GM18870 (cell line): Measurements from ENCODE around the gene TSPAN18.

Experiments used
- ATAC-seq: cut with Tn5 transposase; IDR thresholded peaks from one replicate; pipeline ENCODE4 v1.9.1; 2021; ENCODE audit warnings: moderate library complexity; ENCODE audit not compliant: unreplicated experiment

TSPAN18 gene

DNA sequence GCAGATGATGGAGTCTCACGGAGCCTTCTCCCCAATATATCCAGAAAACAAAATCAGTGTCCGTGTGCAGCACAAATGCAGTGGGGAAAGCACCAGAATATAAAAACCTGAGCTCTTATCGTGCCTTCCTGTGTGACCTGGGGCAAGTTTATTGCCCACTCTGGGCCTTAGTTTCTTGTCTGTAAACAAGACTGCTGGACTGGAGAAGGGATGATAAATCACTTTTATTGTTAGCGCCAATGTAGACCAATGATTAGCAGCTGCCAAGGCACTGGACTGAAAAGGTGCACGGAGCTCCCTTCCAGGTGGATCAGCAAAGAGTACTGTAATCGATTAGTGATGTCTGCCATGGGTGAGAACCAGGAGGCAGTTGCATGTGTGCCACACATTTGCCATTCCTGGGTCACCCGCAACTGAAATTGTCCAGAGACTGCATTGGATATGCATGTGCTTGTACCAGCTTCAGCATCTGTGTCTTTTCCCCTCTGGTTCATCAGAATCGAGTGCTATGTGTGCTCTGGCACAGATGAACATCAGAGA lies 89.2 kb downstream of the TSPAN18 start:
- no peak for ATAC-seq

DNA sequence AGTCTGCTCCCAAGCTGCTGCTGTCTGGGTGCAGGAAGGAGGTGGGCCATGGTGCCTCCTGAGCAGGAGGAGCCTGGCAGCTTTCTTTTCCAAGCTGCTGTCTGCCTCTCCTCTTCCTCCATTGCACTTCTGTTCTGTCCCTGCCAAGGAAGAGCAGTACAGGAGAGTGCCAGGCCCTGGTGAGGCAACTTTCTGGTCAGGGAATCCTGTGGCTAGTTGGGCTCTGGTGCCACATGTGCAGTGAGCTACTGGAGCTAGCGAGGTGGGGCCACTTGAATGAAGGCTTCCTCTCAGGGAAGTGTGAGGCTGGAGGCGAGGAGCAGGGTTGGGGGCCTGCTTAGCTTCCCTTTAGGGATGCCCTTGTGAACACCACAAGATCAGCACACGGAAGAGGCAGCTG lies 90.0 kb downstream of the TSPAN18 start:
- ATAC-seq, result no peak

- no peak for ATAC-seq
Measured at GRCh38 chr11:44817207-44817949, 90.6 kb downstream of the TSPAN18 start.

- no peak for ATAC-seq
Measured at GRCh38 chr11:44818110-44818509, 91.3 kb downstream of the TSPAN18 start.

GRCh38 chr11:44819346-44819745 lies 92.6 kb downstream of the TSPAN18 start:
- no peak for ATAC-seq

DNA sequence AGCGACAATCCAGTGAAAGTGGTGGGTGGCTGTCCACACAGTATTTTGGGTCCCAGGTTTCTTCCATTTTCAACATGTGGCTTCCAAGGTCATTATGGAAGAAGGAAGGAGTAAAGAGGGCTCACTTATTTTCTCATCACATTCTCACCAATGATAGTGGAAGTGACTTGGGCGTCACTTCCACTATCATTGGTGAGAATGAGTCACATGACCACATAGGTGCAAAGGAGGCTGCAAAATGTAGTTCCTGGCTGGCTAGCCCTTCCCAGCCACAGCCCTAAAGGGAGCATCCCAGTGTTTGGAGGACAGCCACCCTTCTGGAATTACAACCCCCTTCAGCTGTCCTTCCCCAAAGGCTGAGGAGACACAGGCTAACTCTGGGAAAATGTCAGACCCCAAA lies 95.6 kb downstream of the TSPAN18 start:
- no peak for ATAC-seq

- ATAC-seq, result no peak
Measured at GRCh38 chr11:44823006-44823405, 96.2 kb downstream of the TSPAN18 start.

- no peak for ATAC-seq
Measured at GRCh38 chr11:44823868-44824267, 97.1 kb downstream of the TSPAN18 start.

DNA sequence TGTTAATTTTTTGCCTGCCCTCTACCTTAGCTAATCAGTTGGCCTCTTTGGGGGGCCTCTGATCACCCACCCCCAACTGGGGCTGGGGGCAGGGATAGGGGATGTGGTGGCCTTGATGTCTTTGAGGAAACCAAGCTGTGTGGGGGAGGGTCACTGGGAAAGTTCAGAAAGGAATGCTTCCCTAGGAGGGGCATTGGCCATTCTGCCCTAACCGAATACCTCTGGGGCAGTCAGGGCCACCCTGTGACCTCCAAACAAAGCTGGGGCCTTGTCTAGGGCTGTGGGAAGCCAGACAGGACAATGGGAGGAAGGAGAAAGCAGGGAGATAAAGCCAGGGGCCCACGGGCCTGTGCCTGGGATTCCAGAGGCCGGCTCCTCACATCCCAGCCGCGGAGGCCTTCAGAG lies 97.5 kb downstream of the TSPAN18 start:
- ATAC-seq, result no peak

DNA sequence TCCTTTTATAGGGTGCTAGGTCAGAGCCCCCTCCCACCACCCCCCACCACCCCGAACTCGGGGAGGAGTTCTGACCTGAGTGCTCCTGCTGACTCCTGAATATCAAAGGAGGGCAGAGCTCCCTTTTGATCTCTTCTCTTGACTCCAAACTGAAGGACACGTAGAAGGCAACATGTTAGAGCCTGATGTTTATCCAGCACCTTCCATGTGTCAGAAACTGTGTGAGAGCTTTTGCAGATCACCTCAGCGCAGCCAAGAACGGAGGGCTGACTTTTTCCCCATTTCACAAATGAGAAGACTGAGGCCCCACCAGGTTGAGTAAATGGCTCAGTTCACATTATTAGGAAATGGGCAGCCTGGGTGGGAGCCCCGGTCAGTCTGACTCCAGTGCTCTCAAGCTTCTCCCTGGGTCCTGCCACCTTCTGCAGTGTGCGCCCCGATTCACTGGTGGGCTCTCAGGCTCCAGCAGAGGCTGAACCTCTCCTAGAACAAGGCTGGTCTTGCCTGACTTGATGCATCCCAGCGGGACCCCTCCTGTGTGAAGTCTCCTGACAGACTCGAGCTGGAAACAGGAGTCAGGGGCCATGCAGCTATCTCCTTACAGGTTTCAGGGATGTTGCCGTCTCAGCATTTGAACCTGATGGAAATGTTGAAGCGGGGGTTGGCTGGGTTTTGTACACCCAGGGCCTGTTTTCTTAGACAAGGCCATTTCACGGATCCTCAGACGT lies 98.5 kb downstream of the TSPAN18 start:
- ATAC-seq, result no peak

DNA sequence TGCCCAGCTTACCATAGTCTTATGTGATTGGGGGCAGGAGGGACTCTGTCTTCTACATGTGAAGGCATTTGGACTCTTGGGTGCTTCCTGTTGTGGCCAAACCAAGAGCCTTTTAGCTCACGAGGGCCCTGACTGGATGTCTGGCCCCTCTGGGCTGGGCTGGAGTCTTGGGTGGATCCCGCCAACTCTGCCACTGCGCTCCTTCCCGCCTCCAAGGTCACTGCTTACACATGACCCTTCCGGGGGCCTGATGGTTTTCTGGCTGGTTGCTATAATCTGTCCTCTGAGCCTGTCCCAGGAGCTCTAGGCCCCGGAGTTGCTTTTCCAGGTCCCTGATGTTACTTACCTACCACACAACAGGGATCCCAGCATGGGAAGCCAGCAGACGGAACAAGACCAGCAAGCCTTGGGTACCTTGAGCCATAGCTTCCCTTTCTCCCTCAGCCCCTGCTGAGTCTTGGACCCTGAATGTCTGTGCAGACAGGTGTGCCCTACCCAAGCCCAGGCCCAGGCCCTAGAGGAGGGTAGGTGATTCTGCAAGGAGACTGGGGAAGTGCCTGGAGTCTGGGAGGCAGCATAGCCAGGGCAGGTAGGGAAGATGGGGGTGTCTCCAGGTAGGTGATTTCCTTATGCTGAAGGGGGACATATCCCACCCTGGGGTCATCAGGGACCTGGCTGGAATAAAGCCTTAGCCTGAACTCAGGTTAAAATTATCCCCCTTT lies 100.3 kb downstream of the TSPAN18 start:
- no peak for ATAC-seq

DNA sequence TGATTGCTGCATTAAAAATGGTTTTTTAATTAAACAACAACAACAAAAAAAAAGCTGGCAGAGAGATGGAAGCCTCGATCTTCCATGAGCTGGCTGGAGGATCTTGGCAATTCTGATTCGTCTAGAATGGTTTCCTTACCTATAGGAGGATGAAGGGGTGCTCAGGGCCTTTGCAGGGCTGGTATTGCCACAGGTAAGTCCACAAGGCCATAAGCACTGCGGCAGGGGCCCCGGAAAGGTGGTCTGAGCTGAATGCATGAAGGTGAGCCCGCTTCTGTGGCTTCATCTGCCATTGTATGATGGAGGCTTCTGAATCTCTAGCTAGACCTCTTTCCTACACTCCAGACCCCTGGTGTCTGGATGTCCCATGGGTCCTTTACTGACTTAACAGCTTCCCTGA lies 101.5 kb downstream of the TSPAN18 start:
- no peak for ATAC-seq

GRCh38 chr11:44829838-44830237 lies 103.1 kb downstream of the TSPAN18 start:
- no peak for ATAC-seq

DNA sequence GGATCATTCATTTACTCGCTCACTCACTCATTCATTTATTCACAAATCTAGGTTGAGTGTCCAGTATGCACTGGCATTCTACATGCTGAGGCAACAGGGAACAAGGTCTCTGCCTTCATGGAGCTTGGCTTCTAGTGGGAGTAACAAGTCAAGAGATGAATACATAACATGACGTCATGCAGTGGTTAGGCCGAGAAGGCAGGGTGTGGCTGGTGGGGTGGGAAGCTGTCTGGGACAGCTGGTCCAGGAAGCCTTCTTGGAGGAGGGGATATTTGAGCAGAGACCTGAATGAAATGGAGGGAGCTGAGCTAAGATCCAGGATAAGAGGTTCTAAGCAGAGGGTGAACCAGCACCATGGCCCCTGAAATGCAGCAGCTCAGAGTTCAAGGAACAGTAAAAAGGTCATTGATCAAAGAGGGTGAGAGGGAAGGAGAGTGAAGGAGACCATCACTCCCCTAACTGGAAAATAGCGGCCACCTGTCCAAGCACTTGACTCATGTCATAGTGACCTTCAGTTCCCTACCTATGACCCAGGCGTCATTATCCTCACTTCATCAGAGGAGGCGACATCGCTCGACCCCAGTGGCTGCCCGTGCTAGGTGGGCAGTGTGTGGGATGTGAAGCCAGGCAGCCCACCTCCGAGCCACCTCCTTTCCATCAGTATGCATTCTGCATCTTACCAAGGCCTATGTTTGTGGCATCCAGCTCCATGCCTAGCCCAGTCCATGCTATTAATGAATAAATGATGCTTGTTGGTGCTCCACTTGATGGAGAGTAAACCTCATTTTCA lies 105.0 kb downstream of the TSPAN18 start:
- ATAC-seq, result no peak

DNA sequence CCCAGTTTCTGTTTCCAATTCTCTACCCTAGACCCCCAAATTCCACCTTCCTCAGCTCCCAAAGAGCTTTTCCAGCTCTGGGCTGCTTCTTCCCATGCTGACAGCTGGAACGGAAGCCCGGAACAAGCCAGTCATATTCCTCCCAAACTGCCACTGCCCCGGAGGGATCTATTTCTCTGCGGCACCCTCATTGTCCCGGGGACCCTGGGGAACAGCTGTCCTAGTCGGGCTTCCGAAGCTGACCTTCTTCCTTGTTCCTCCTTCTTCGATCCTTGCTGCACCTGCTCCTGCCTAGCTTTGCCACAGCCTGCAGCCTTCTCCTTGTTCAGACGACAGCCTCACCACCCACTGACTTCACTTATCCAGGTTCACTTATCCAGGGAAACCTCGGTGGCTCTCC lies 105.7 kb downstream of the TSPAN18 start:
- ATAC-seq, result no peak

- no peak for ATAC-seq
Measured at GRCh38 chr11:44833221-44833876, 106.6 kb downstream of the TSPAN18 start.

DNA sequence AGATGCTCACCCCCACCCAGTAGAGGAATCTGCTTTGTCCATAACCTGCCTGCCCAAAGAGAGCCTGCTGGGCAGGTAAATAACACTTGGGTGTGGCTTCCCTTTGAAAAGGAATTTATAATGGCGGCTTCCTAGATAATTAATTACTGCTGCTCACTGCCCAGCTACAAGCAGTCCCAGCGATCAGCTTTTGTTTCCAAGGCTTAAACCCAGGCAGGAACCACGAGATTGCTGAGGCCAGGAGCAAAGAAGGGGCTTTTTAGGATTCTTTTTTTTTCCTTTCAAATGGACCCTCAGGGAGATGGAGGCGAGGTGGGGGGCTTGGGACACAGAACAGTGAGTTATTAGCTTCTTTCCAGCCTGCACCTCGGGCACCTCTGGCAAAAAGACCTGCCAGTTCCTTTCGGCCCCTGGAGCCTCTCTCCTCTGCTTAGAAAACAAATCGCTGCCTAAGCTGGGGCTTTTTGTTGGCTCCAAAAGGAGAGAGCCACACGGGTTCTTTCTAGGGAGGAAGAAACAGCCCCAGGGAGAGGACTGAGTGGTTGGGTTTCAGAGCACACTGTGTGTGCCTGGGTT lies 107.2 kb downstream of the TSPAN18 start:
- no peak for ATAC-seq

DNA sequence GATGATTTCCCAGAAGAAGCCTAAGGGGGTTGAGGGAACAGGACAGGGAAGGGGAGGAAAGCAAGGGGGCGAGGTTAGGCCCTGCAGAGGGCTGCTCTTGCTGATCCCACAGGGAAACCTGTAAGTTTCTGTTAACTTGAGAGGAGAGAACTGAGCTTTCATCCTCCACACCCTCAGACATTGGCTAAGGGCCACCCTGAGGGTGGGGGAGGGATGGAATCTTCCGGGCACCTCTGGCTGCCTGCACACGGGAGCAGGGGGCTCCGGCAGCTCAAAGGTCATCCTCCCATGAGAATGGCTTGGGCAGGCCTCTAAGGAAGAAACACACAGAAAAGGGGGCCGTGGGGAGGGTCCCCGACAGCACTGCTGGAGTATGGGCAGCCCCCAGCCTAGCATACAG lies 108.1 kb downstream of the TSPAN18 start:
- ATAC-seq, result no peak

- ATAC-seq, result no peak
Measured at GRCh38 chr11:44835296-44835695, 108.5 kb downstream of the TSPAN18 start.

DNA sequence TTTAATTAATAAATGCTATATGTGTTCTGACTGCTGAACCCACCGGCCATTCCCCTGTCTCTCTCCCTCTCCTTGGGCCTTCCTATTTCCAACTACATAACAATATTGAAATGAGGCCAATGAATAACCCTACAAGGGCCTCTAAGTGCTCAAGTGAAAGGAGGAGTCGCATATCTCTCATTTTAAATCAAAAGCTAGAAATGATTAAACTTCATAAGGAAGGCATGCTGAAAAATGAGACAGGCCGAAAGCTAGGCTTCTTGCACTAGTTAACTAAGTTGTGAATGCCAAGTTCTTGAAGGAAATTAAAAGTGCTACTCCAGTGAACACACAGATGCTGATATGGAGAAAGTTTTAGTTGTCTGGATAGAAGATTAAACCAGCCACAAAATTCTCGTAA lies 109.2 kb downstream of the TSPAN18 start:
- ATAC-seq, result no peak
